Neural cell (in vitro differentiated cells): Measurements from ENCODE around the gene GDAP2. TPM values are rescaled to one million over a fixed set of nuclear protein-coding genes. Genes with fewer than 3 reads are reported as not detected.

Source experiments
- H2AFZ ChIP-seq: fragments of 200-600, 300-800 bp; sonication (generic), shearing (Covaris generic); 2 replicates; pipeline ENCODE4 v1.6.0; 2014; ENCODE audit warnings: low read depth, mild to moderate bottlenecking, antibody characterized with exemption, low read length, moderate library complexity
- H3F3A ChIP-seq: fragments of 200-600 bp; shearing (Covaris generic); 2 replicates; pipeline ENCODE4 v1.6.1; 2016; ENCODE audit warnings: mild to moderate bottlenecking, moderate library complexity, mixed read lengths, antibody characterized with exemption, low read length; ENCODE audit not compliant: insufficient read depth, poor library complexity, severe bottlenecking
- H3K27ac ChIP-seq: fragments of 200-600, 300-800 bp; sonication (generic), shearing (Covaris generic); 2 replicates; pipeline ENCODE4 v1.5.1; 2014; ENCODE audit warnings: mild to moderate bottlenecking, low read length, moderate library complexity
- H3K27me3 ChIP-seq: fragments of 300-800, 200-600 bp; sonication (generic), shearing (Covaris generic); 2 replicates; pipeline ENCODE4 v1.6.0; 2014; ENCODE audit warnings: mild to moderate bottlenecking, low read depth, low read length, moderate library complexity; ENCODE audit not compliant: insufficient read depth
- H3K36me3 ChIP-seq: fragments of 300-800, 200-600 bp; sonication (generic), shearing (Covaris generic); 2 replicates; pipeline ENCODE4 v1.5.1; 2014; ENCODE audit warnings: mild to moderate bottlenecking, antibody characterized with exemption, low read length, moderate library complexity; ENCODE audit not compliant: insufficient read depth
- H3K4me2 ChIP-seq: fragments of 300-800, 200-600 bp; sonication (generic), shearing (Covaris generic); 2 replicates; pipeline ENCODE4 v1.6.0; 2014; ENCODE audit warnings: mild to moderate bottlenecking, low read length
- H3K4me3 ChIP-seq: fragments of 300-800, 200-600 bp; sonication (generic), shearing (Covaris generic); 2 replicates; pipeline ENCODE4 v1.5.1; 2014; ENCODE audit warnings: mild to moderate bottlenecking, low read length, moderate library complexity
- H3K79me2 ChIP-seq: fragments of 200-600 bp; shearing (Covaris generic); replicated peaks from 2 replicates; pipeline ENCODE4 v1.6.0; 2014; ENCODE audit warnings: mild to moderate bottlenecking, low read length, moderate library complexity; ENCODE audit not compliant: insufficient read depth
- H3K9ac ChIP-seq: fragments of 300-800, 200-600 bp; sonication (generic), shearing (Covaris generic); 2 replicates; pipeline ENCODE4 v1.6.1; 2016; ENCODE audit warnings: mild to moderate bottlenecking, low read length, mixed read lengths
- H3K9me2 ChIP-seq: fragments of 200-600 bp; shearing (Covaris generic); 2 replicates; pipeline ENCODE4 v1.6.1; 2016; ENCODE audit warnings: mild to moderate bottlenecking, low read length, mixed read lengths; ENCODE audit not compliant: insufficient read depth
- H3K9me3 ChIP-seq: fragments of 200-600, 300-800 bp; sonication (generic), shearing (Covaris generic); 2 replicates; pipeline ENCODE4 v1.6.1; 2016; ENCODE audit warnings: mild to moderate bottlenecking, mixed run types, low read length, moderate library complexity, mixed read lengths
- H4K20me1 ChIP-seq: fragments of 200-600 bp; shearing (Covaris generic); 2 replicates; pipeline ENCODE4 v1.6.1; 2016; ENCODE audit warnings: mild to moderate bottlenecking, mixed run types; ENCODE audit not compliant: insufficient read depth
- CTCF ChIP-seq: fragments of 450-650 bp; IDR thresholded peaks from 2 replicates; pipeline ENCODE4 v1.5.1; 2014; ENCODE audit warnings: antibody characterized with exemption, mild to moderate bottlenecking, moderate library complexity; ENCODE audit not compliant: poor library complexity, severe bottlenecking
- EP300 ChIP-seq: fragments of 450-650 bp; conservative IDR thresholded peaks from 2 replicates; pipeline ENCODE4 v1.6.1; 2014; ENCODE audit warnings: antibody characterized with exemption, mild to moderate bottlenecking, moderate library complexity; ENCODE audit not compliant: poor library complexity, severe bottlenecking
- EZH2 ChIP-seq: fragments of 200-600, 300-800 bp; shearing (Covaris generic), sonication (generic); IDR thresholded peaks from 2 replicates; pipeline ENCODE4 v1.6.1; 2014; ENCODE audit warnings: antibody characterized with exemption, low read length, borderline replicate concordance, mild to moderate bottlenecking; ENCODE audit not compliant: insufficient read depth, poor library complexity, severe bottlenecking
- MXI1 ChIP-seq: fragments of 450-650 bp; conservative IDR thresholded peaks from 2 replicates; pipeline ENCODE4 v1.6.1; 2014; ENCODE audit warnings: antibody characterized with exemption, mild to moderate bottlenecking; ENCODE audit not compliant: poor library complexity, severe bottlenecking
- POLR2AphosphoS5 ChIP-seq: IDR thresholded peaks from 2 replicates; pipeline ENCODE4 v1.6.1; 2012
- RAD21 ChIP-seq: fragments of 450-650 bp; conservative IDR thresholded peaks from 2 replicates; pipeline ENCODE4 v1.6.1; 2014; ENCODE audit warnings: antibody characterized with exemption, mild to moderate bottlenecking, moderate library complexity
- SMC3 ChIP-seq: fragments of 450-650 bp; conservative IDR thresholded peaks from 2 replicates; pipeline ENCODE4 v1.6.1; 2014; ENCODE audit warnings: antibody characterized with exemption, mild to moderate bottlenecking, moderate library complexity; ENCODE audit not compliant: poor library complexity
- TAF1 ChIP-seq: IDR thresholded peaks from 2 replicates; pipeline ENCODE4 v1.6.1; 2012; ENCODE audit warnings: low read depth
- polyA plus RNA-seq: library from polyadenylated mRNA; depleted of rRNA; stranded (reverse); fragments of >200 nt; gene quantifications from 2 replicates; pipeline ENCODE4 v1.2.3, GENCODE V29; 2014
- TF ChIP-seq, protein P1 (sequence below): IDR thresholded peaks from 2 replicates; pipeline ENCODE4 v1.6.1; 2012; ENCODE audit warnings: borderline replicate concordance

Gene GDAP2
- polyA plus RNA-seq, 1 donor from 2014 or later: 6.8 TPM

DNA sequence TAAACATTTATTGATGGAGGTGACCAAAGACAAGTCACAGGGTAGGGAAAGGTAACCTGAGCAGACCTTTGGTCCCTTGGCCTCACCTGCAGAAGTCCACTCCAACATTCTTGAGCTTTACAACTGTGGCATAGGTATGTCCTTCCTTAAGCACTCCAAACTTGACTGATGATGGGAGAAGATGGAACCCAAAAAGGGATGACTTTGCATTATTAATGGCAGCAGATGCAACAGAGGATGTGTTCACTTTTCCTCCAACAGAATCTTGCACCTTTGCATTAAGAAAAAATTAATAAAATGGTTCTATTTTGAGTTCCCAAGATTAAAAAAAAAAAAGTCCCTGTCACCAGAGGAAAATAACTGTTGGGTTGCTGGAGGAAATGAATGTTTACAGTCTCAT, 42.4 kb upstream of the GDAP2 start:
- Histone ChIP-seq H3K9me2 (no peaks in the 10 kb centered on the region), H3K36me3 (no peaks in the 10 kb centered on the region), H4K20me1 (no peaks in the 10 kb centered on the region), H3K4me2 (no peak overlapping the region), H3K27me3 (no peaks in the 10 kb centered on the region), H3K9me3 (no peaks in the 10 kb centered on the region), H3K79me2 (no peaks in the 10 kb centered on the region), H3K27ac (no peak overlapping the region), H3K4me3 (no peak overlapping the region), H3K9ac (no peak overlapping the region), H3F3A (no peaks in the 10 kb centered on the region), H2AFZ (no peak overlapping the region)
- TF ChIP-seq TAF1 (no peak), CTCF (no peak), RAD21 (no peak), SMC3 (no peak), EZH2 (no peak), POLR2AphosphoS5 (no peak), EP300 (no peak), MXI1 (no peak)
- TF ChIP-seq, protein P1, sequence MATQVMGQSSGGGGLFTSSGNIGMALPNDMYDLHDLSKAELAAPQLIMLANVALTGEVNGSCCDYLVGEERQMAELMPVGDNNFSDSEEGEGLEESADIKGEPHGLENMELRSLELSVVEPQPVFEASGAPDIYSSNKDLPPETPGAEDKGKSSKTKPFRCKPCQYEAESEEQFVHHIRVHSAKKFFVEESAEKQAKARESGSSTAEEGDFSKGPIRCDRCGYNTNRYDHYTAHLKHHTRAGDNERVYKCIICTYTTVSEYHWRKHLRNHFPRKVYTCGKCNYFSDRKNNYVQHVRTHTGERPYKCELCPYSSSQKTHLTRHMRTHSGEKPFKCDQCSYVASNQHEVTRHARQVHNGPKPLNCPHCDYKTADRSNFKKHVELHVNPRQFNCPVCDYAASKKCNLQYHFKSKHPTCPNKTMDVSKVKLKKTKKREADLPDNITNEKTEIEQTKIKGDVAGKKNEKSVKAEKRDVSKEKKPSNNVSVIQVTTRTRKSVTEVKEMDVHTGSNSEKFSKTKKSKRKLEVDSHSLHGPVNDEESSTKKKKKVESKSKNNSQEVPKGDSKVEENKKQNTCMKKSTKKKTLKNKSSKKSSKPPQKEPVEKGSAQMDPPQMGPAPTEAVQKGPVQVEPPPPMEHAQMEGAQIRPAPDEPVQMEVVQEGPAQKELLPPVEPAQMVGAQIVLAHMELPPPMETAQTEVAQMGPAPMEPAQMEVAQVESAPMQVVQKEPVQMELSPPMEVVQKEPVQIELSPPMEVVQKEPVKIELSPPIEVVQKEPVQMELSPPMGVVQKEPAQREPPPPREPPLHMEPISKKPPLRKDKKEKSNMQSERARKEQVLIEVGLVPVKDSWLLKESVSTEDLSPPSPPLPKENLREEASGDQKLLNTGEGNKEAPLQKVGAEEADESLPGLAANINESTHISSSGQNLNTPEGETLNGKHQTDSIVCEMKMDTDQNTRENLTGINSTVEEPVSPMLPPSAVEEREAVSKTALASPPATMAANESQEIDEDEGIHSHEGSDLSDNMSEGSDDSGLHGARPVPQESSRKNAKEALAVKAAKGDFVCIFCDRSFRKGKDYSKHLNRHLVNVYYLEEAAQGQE: no peak

DNA sequence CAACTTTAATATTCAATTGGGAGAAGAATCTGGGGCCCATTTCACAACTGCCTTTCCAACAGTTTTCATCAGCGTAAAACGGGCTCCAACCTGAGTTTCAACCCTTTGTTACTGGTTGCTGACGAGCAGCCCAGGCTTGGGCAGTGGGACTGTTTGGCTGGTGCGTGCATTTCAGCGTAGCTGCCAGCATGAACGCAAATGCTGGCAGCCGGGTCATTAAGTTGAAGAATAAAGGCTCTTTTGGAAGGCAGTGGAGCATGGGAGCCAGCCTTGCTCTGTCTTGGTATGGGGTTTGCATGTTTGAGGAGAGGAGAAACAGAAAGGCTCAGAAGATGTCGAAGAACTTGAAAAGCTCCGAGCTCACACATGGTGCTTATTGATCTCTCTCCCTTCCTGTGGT, 40.8 kb upstream of the GDAP2 start:
- H3K9me2 ChIP-seq: no peaks in the 10 kb centered on the region
- H3K27me3 ChIP-seq: no peaks in the 10 kb centered on the region
- no peaks in the 10 kb centered on the region for H4K20me1 ChIP-seq
- H3K9ac ChIP-seq: no peak overlapping the region
- no peaks in the 10 kb centered on the region for H3K9me3 ChIP-seq
- TF ChIP-seq TAF1 (no peak), CTCF (no peak), RAD21 (no peak), EZH2 (no peak), POLR2AphosphoS5 (no peak), EP300 (no peak)
- TF ChIP-seq, protein P1: no peak
- no peak overlapping the region for H3K4me3 ChIP-seq
- no peaks in the 10 kb centered on the region for H3F3A ChIP-seq
- no peak overlapping the region for H3K27ac ChIP-seq
- no peak overlapping the region for H3K4me2 ChIP-seq
- no peaks in the 10 kb centered on the region for H3K79me2 ChIP-seq
- H3K36me3 ChIP-seq: no peaks in the 10 kb centered on the region
- H2AFZ ChIP-seq: no peak overlapping the region
